Pulmonary artery endothelial cell (primary cell): ENCODE results near the gene CELF6. TPM values are rescaled to one million over a fixed set of nuclear protein-coding genes. Genes with fewer than 3 reads are reported as not detected.

Experiments
- DNase-seq: peaks from one replicate; pipeline ENCODE4 v3.0.0-alpha.2; 2011; ENCODE audit warnings: low read depth, low spot score
- total RNA-seq: library from RNA; depleted of rRNA; stranded (reverse); fragments of >200 nt; gene quantifications from 2 replicates; pipeline ENCODE4 v1.2.3, GENCODE V29; 2014

CELF6 gene
- total RNA-seq, 1 donor from 2014 or later, result not detected

GRCh38 chr15:72272213-72272996, 47.6 kb downstream of the CELF6 start, which contains the start of gene PARP6:
Gene PARP6, minus strand, starts transcription at chr15:72272554. Its CDS starts 5,077 bp downstream, at chr15:72267477.
- DNase-seq, result peak; percentile 88

DNA sequence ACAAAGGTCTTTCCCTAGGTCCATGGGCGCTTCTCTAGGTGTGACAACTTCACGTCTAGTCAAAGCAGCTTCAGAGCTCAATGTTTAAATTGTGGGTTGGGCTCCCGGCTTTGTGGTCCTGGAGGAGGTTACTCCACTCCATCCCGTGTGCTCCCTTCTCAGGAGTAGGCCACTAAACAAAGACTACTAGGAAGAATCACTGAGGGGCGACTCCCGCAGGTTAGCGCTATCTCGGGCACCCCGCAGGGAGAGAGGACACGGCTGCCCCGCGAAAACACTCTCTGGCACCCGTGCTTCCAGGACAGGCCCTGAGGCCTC, 48.1 kb downstream of the CELF6 start:
- DNase-seq, result no peak

- DNase-seq, result no peak
Measured at GRCh38 chr15:72271221-72271620, 48.7 kb downstream of the CELF6 start.

GRCh38 chr15:72269739-72270138, 50.2 kb downstream of the CELF6 start:
- DNase-seq, result no peak

DNA sequence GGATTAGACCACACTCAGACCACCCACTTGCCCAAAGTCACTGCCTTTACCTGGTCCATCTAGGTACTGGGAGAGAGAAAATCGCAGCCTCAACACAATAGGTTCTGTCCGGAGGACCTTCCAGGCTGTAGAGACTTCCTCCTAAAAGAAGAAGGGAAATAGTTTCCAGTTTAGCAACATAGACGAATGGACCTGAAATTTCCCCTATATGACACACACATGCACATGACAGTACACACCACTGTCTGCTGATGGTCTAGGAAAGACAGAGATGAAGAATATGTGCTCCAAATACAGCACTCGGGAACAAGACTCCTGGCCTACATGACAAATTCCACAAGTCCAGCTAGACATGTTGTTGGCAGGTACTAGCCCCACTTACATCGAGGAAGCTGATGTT, 54.9 kb downstream of the CELF6 start:
- no peak for DNase-seq

- DNase-seq, result no peak
Measured at GRCh38 chr15:72252663-72253299, 67.2 kb downstream of the CELF6 start.

DNA sequence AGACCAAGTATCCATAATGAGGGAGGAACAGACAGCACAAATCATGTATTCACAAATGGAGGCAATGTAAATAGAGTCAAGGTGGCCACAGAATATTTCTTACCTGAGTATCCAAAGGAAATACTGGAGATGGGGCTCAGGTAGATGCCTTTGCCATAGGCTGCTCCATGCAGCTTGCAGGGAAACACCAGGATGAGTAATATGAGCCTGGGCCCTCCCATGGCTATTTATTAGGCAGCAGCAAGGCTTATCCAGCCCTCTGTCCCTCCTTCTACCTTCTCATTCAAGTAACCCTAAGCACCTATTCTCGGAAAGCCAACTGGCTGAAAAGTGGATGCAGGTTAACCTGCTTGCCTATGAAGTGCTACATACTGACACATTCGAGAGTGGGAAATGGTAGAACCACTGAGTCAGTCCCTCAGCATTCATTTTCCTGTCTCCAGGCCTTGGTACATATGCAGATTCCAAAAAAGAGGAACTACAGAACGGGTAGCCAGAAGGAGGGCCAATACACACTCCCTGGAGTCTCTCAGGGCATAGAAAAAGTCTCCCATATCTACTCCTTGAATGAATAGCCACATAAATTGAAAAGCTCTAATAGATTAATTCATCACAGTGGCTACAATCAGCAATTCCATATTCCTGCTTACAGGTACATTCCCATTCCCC, 70.7 kb downstream of the CELF6 start:
- no peak for DNase-seq

DNA sequence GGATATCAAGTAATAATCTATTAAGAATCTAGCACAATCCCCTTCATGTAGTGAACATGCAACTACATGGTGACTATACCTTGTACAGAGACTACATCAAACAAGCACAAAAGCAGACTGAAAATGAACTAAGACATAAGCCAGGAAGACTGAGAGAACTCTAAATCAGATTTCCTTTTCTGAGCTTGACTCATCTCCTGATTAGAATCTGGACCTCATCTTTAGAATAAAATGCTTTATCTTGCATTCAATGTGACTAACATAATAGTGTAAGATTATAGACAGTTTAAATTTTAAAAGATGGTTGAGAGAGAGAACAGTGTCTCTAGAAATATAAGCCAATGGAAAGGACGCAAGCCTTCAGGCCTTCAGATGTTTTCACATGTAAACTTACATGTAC, 71.4 kb downstream of the CELF6 start:
- no peak for DNase-seq

DNA sequence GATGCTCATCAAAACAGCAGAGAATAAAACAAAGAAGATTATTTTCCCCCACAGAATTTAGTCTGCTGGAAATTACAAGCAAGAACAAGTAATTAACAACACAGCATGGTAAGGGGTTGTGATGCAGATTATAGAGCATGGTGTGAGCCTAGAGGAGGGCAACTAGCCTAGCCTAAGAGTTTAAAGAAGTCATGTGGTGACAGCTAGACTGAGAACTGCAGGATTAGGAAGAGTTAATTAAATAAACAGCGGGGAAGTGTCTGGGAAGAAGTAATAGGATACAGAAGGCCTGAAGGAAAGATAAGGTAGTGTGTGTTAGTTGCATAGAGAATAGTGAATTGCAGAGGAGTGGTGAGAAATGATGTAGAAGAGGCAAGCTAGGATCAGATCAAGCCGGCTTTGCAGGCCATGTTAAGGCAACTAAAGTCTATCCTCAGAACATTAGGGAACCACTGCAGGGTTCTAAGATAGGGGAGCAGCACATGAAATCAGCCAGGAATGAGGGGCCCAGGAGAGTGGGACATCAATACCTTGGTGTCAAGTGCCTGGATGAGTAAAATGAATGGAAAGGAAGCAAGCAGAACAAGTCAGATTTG, 77.1 kb downstream of the CELF6 start:
- DNase-seq, result no peak

GRCh38 chr15:72239652-72240051, 80.3 kb downstream of the CELF6 start:
- no peak for DNase-seq

DNA sequence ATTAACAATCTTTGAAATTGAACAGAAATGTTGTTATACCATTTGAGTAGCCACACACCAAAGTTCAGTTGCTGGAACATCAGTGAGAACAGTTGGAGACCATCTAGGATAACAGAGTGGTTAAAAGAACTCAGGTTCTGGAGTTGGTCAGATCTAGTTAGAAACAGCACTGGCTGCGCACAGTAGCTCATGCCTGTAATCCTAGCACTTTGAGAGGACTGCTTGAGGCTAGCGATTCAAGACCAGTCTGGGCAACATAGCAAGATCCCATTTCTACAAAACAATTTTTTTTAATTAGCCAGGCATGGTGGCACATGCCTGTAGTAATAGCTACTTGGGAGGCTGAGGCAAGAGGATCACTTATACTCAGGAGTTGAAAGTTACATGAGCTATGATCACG, 81.4 kb downstream of the CELF6 start:
- DNase-seq, result no peak

- no peak for DNase-seq
Measured at GRCh38 chr15:72237853-72238224, 82.1 kb downstream of the CELF6 start.

DNA sequence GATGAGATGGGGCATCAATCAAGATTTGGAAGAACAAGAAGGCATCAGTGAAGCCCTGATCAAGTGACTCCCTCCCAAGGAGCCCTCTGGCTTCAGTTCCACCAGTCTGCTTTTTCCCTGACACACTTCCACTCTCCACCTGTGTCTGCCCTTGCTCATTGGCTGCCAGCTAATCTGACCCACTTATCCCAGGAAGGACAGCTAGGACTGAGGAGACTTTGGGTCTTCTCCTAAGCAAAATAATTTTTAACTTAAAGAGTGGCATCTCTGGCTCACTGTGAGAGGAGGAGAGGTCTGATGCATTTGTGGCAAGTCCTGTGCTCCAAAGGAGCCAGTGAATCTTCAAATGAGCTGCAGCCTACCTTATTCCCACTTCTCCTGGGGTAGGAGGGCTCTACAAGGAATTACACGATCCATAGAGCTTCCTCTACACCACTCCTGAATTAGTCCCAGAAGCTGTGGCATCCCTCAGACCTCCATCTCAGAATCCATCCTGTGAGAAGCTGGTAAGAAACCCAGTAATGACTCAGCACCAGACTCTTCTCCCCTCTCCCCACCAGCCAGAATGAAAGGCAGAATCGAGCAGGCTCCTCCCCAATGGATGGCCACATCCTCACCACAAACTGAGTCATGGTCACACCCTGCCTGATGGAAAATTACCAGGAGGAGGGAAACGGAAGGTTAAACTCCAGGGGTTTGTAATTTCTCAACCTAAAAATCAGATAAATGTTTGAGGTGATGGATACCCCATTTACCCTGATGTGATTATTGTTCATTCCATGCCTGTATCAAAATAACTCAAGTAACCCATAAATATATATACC, 82.7 kb downstream of the CELF6 start:
- peak; percentile 71 for DNase-seq

- no peak for DNase-seq
Measured at GRCh38 chr15:72236381-72237003, 83.5 kb downstream of the CELF6 start.

GRCh38 chr15:72235298-72235697, 84.7 kb downstream of the CELF6 start:
- DNase-seq, result no peak

Other genes with a start within 250 kb of the CELF6 start
- gene MYO9A, start 202.0 kb downstream of the CELF6 start, total RNA-seq, result 21.4 and 25.8 TPM in 2 replicates
- gene SENP8, start 201.8 kb downstream of the CELF6 start, total RNA-seq, result 1.3 and 2.2 TPM in 2 replicates
- 0.14 and 0.20 TPM in 2 replicates for gene GRAMD2A, start 122.4 kb downstream of the CELF6 start, total RNA-seq
- 1,195 and 1,480 TPM in 2 replicates for gene PKM, start 89.0 kb downstream of the CELF6 start, total RNA-seq
- 9.3 and 9.9 TPM in 2 replicates for gene PARP6, start 47.6 kb downstream of the CELF6 start, total RNA-seq
- 34.6 and 56.5 TPM in 2 replicates for gene HEXA, start 55.9 kb upstream of the CELF6 start, total RNA-seq
- not detected in 2 replicates for gene TMEM202, start 78.1 kb upstream of the CELF6 start, total RNA-seq
- gene ARIH1, start 154.2 kb upstream of the CELF6 start, total RNA-seq, result 46.2 and 57.4 TPM in 2 replicates